SJSA1 (cell line): ENCODE results near the gene PLA2G4D. TPM values are rescaled to one million over a fixed set of nuclear protein-coding genes. Genes with fewer than 3 reads are reported as not detected.

Experiments
- DNase-seq, 2 experiments: peaks; one replicate each; pipeline ENCODE4 v3.0.0-alpha.2; 2015 to 2020; ENCODE audit warnings: low spot score in 2 of 2, low read depth in 1 of 2
- H3K27ac ChIP-seq: fragments of 250-450 bp; sonication (Bioruptor Pico); 2 replicates; pipeline ENCODE4 v1.5.1; 2020; ENCODE audit warnings: mild to moderate bottlenecking, moderate library complexity
- H3K27me3 ChIP-seq: fragments of 250-450 bp; sonication (Bioruptor Pico); replicated peaks from 2 replicates; pipeline ENCODE4 v1.5.1; 2020; ENCODE audit warnings: mild to moderate bottlenecking, moderate library complexity
- H3K36me3 ChIP-seq: fragments of 250-450 bp; sonication (Bioruptor Pico); 2 replicates; pipeline ENCODE4 v1.5.1; 2020; ENCODE audit warnings: mild to moderate bottlenecking
- H3K4me1 ChIP-seq: fragments of 250-450 bp; sonication (Bioruptor Pico); replicated peaks from 2 replicates; pipeline ENCODE4 v1.6.1; 2021; ENCODE audit warnings: mild to moderate bottlenecking
- H3K4me3 ChIP-seq: fragments of 250-450 bp; sonication (Bioruptor Pico); 2 replicates; pipeline ENCODE4 v1.5.1; 2020; ENCODE audit warnings: mild to moderate bottlenecking
- H3K9me3 ChIP-seq: fragments of 250-450 bp; sonication (Bioruptor Pico); replicated peaks from 2 replicates; pipeline ENCODE4 v1.5.1; 2020; ENCODE audit warnings: mild to moderate bottlenecking
- total RNA-seq: library from RNA; depleted of rRNA; stranded (reverse); fragments of >200 nt; shearing (Covaris generic); gene quantifications from 2 replicates; pipeline ENCODE4 v1.2.3, GENCODE V29; 2014

PLA2G4D gene
- total RNA-seq, 1 experiment from 2014 or later, result not detected

- H3K4me3 ChIP-seq, result no peak overlapping the region
- H3K27ac ChIP-seq, result no peak overlapping the region
- peaks cover 6% of the 10 kb centered on the region for H3K4me1 ChIP-seq
- H3K9me3 ChIP-seq, result no peaks in the 10 kb centered on the region
- no peaks in the 10 kb centered on the region for H3K27me3 ChIP-seq
- no peaks in the 10 kb centered on the region for H3K36me3 ChIP-seq
- DNase-seq, result no peak
Measured at GRCh38 chr15:42111924-42112323, 17.6 kb upstream of the PLA2G4D start.

- no peak overlapping the region for H3K27ac ChIP-seq
Measured at GRCh38 chr15:42110367-42110766, 16.0 kb upstream of the PLA2G4D start.

GRCh38 chr15:42108806-42109205 is 14.4 kb upstream of the PLA2G4D start:
- Histone ChIP-seq H3K9me3 (no peaks in the 10 kb centered on the region), H3K27me3 (no peaks in the 10 kb centered on the region), H3K36me3 (no peaks in the 10 kb centered on the region), H3K4me3 (no peak overlapping the region), H3K27ac (no peak overlapping the region), H3K4me1 (peaks cover 6% of the 10 kb centered on the region)
- no peak for DNase-seq

More at GRCh38 chr15:42110367-42110766, 16.0 kb upstream of the PLA2G4D start:
- Histone ChIP-seq H3K4me1 (peaks cover 6% of the 10 kb centered on the region), H3K27me3 (no peaks in the 10 kb centered on the region), H3K9me3 (no peaks in the 10 kb centered on the region), H3K4me3 (no peak overlapping the region), H3K36me3 (no peaks in the 10 kb centered on the region)
- DNase-seq, result no peak

- Histone ChIP-seq H3K36me3 (no peaks in the 10 kb centered on the region), H3K9me3 (no peaks in the 10 kb centered on the region), H3K27ac (no peak overlapping the region), H3K4me3 (no peak overlapping the region), H3K4me1 (peaks cover 6% of the 10 kb centered on the region), H3K27me3 (no peaks in the 10 kb centered on the region)
- no peak for DNase-seq
Measured at GRCh38 chr15:42108189-42108588, 13.8 kb upstream of the PLA2G4D start.

GRCh38 chr15:42107473-42107872 is 13.1 kb upstream of the PLA2G4D start:
- Histone ChIP-seq H3K27ac (no peak overlapping the region), H3K4me1 (peaks cover 12% of the 10 kb centered on the region), H3K36me3 (no peaks in the 10 kb centered on the region), H3K9me3 (no peaks in the 10 kb centered on the region), H3K27me3 (no peaks in the 10 kb centered on the region), H3K4me3 (no peak overlapping the region)
- DNase-seq, result no peak

GRCh38 chr15:42106288-42106687 is 11.9 kb upstream of the PLA2G4D start:
- H3K4me3 ChIP-seq, result no peak overlapping the region

GRCh38 chr15:42104095-42104891 is 9.9 kb upstream of the PLA2G4D start:
- no peak overlapping the region for H3K27ac ChIP-seq
- no peaks in the 10 kb centered on the region for H3K36me3 ChIP-seq
- DNase-seq, result no peak
- H3K4me1 ChIP-seq, result peaks cover 39% of the 10 kb centered on the region
- H3K27me3 ChIP-seq, result no peaks in the 10 kb centered on the region
- no peak overlapping the region for H3K4me3 ChIP-seq
- no peaks in the 10 kb centered on the region for H3K9me3 ChIP-seq

More at GRCh38 chr15:42106288-42106687, 11.9 kb upstream of the PLA2G4D start:
- no peaks in the 10 kb centered on the region for H3K9me3 ChIP-seq
- DNase-seq, result no peak
- no peak overlapping the region for H3K27ac ChIP-seq
- H3K27me3 ChIP-seq, result no peaks in the 10 kb centered on the region
- peaks cover 22% of the 10 kb centered on the region for H3K4me1 ChIP-seq
- H3K36me3 ChIP-seq, result no peaks in the 10 kb centered on the region

- Histone ChIP-seq H3K4me1 (peaks cover 38% of the 10 kb centered on the region), H3K27me3 (no peaks in the 10 kb centered on the region)
- DNase-seq, result peak in 1 of 2 experiments; percentile 61
Measured at GRCh38 chr15:42102646-42103235, 8.4 kb upstream of the PLA2G4D start.

GRCh38 chr15:42101861-42102260 is 7.5 kb upstream of the PLA2G4D start:
- Histone ChIP-seq H3K36me3 (no peaks in the 10 kb centered on the region), H3K4me3 (no peak overlapping the region), H3K4me1 (peaks cover 33% of the 10 kb centered on the region), H3K27me3 (no peaks in the 10 kb centered on the region), H3K27ac (peak overlapping the region; percentile 70), H3K9me3 (no peaks in the 10 kb centered on the region)
- peak in 1 of 2 experiments; percentile 77 for DNase-seq

More at GRCh38 chr15:42102646-42103235, 8.4 kb upstream of the PLA2G4D start:
- Histone ChIP-seq H3K4me3 (no peak overlapping the region), H3K36me3 (no peaks in the 10 kb centered on the region), H3K27ac (peak overlapping the region; percentile 70), H3K9me3 (no peaks in the 10 kb centered on the region)

GRCh38 chr15:42100021-42100800 is 5.8 kb upstream of the PLA2G4D start:
- no peaks in the 10 kb centered on the region for H3K27me3 ChIP-seq
- peaks cover 33% of the 10 kb centered on the region for H3K4me1 ChIP-seq
- peak; percentile 43 to 68 for DNase-seq
- H3K4me3 ChIP-seq, result no peak overlapping the region
- no peaks in the 10 kb centered on the region for H3K36me3 ChIP-seq
- H3K9me3 ChIP-seq, result no peaks in the 10 kb centered on the region
- H3K27ac ChIP-seq, result peak overlapping the region; percentile 42

GRCh38 chr15:42097018-42097417 is 2.7 kb upstream of the PLA2G4D start:
- no peak overlapping the region for H3K27ac ChIP-seq
- peaks cover 35% of the 10 kb centered on the region for H3K4me1 ChIP-seq
- no peaks in the 10 kb centered on the region for H3K27me3 ChIP-seq
- no peak overlapping the region for H3K4me3 ChIP-seq
- no peak for DNase-seq
- no peaks in the 10 kb centered on the region for H3K36me3 ChIP-seq
- H3K9me3 ChIP-seq, result no peaks in the 10 kb centered on the region

GRCh38 chr15:42093966-42094365 is 396 bp downstream of the PLA2G4D start:
- peaks cover 37% of the 10 kb centered on the region for H3K4me1 ChIP-seq
- H3K27me3 ChIP-seq, result no peaks in the 10 kb centered on the region
- H3K4me3 ChIP-seq, result no peak overlapping the region
- no peaks in the 10 kb centered on the region for H3K36me3 ChIP-seq
- no peak for DNase-seq
- H3K9me3 ChIP-seq, result no peaks in the 10 kb centered on the region
- H3K27ac ChIP-seq, result no peak overlapping the region

- no peaks in the 10 kb centered on the region for H3K9me3 ChIP-seq
- H3K4me1 ChIP-seq, result peaks cover 37% of the 10 kb centered on the region
- H3K36me3 ChIP-seq, result no peaks in the 10 kb centered on the region
- no peak overlapping the region for H3K4me3 ChIP-seq
- H3K27ac ChIP-seq, result peak overlapping the region; percentile 66
- DNase-seq, result peak; percentile 50 to 53
- H3K27me3 ChIP-seq, result no peaks in the 10 kb centered on the region
Measured at GRCh38 chr15:42092398-42093318, 1.7 kb downstream of the PLA2G4D start.
